Measurements from ENCODE around the gene HAUS7. TPM values are rescaled to one million over a fixed set of nuclear protein-coding genes. Genes with fewer than 3 reads are reported as not detected.

The HAUS7 gene
- total and polyA plus RNA-seq, 2 of the 8 experiments (the other 6 are each of a cell fraction or from before 2014, with no cell fraction given): 45.4 to 54.0 TPM

DNA sequence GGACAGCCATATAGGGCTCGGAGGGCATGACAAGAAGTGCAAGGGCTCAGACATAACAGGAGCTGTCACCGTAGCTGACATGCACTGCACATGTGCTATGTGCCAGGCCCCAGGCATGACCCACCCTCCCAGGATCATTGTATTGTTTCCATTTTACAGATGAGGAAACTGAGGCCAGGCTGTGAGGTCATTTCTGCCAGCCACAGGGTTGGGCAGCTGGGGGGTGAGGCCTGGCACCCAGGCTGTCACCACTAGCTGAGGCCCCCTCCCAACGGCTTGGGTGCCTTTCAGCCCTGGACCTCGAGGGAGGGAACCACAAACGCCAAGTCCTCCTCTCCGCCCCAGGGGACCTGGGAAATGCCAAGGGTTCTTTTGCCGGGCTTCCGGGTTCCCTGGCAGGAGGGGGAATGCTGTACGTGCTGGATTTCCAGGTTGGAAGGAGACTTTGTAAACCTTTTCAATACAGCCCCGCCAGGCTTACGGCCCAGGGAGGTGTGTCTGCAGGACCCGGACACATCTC lies 37.2 kb downstream of the HAUS7 start:
- no peak overlapping the region for H3K23ac ChIP-seq (ENCODE audit: insufficient read length)
- no peak overlapping the region for H2AFZ ChIP-seq (ENCODE audit: low read length)
- H2BK20ac ChIP-seq (ENCODE audit: low read length): no peak overlapping the region
- 95% methylated on average over 4 of the region's 12 CpGs; no CpG with 5 or more reads in 1 of the 2 experiments for WGBS, 2 experiments (ENCODE audit: extremely low coverage in 1 of 2, insufficient coverage in 1 of 2, insufficient read length in 1 of 2, insufficient replicate concordance in 2 of 2, low coverage in 1 of 2, low lambda C conversion rate in 2 of 2, missing lambda C conversion rate in 1 of 2)
- H2BK15ac ChIP-seq (ENCODE audit: low read length): no peak overlapping the region
- no peak overlapping the region for H2BK12ac ChIP-seq (ENCODE audit: low read depth, low read length)
- H2BK120ac ChIP-seq (replicated peaks; ENCODE audit: low read depth, low read length): no peak overlapping the region
- no peak overlapping the region for H3K4me2 ChIP-seq (ENCODE audit: insufficient read depth in 1 of 2, low read depth in 2 of 2, low read length in 2 of 2)
- H3K79me2 ChIP-seq (ENCODE audit: control insufficient read depth in 1 of 2, insufficient read depth in 2 of 2, low read length in 2 of 2): no peaks in the 10 kb centered on the region
- H4K5ac ChIP-seq (ENCODE audit: insufficient read length, low read depth, low read length): no peak overlapping the region
- no peaks in the 10 kb centered on the region for H3K23me2 ChIP-seq (ENCODE audit: low read depth, low read length)
- no peak overlapping the region for H4K8ac ChIP-seq (ENCODE audit: extremely low read depth, insufficient read depth, low read length)
- H4K20me1 ChIP-seq (replicated peaks in 1 of 2; ENCODE audit: control insufficient read depth in 1 of 2, insufficient read depth in 2 of 2, low read length in 2 of 2): no peaks in the 10 kb centered on the region
- no peak overlapping the region for H3K14ac ChIP-seq (ENCODE audit: insufficient read length)
- H3K56ac ChIP-seq (replicated peaks; ENCODE audit: insufficient read length, low read depth, low read length): no peak overlapping the region
- H3K9me3 ChIP-seq (ENCODE audit: insufficient read depth in 2 of 2, low read depth in 1 of 2, low read length in 1 of 2): no peaks in the 10 kb centered on the region
- FAIRE-seq: no peak
- no peak overlapping the region for H3K4me3 ChIP-seq (ENCODE audit: extremely low read depth in 1 of 4, insufficient read depth in 2 of 4, low read depth in 3 of 4, low read length in 4 of 4)
- no peaks in the 10 kb centered on the region for H3K79me1 ChIP-seq (ENCODE audit: low read depth, low read length)
- no peaks in the 10 kb centered on the region for H3K4me1 ChIP-seq (replicated peaks in 1 of 4; ENCODE audit: control insufficient read depth in 3 of 4, insufficient read depth in 4 of 4, low read length in 3 of 4)
- H2BK5ac ChIP-seq (ENCODE audit: low read depth, low read length): no peak overlapping the region
- no peak overlapping the region for H2AK5ac ChIP-seq (ENCODE audit: low read depth, low read length)
- H3K4ac ChIP-seq (replicated peaks; ENCODE audit: insufficient read length, low read depth, low read length): no peak overlapping the region
- no peaks in the 10 kb centered on the region for H3K27me3 ChIP-seq (replicated peaks in 1 of 4; ENCODE audit: control insufficient read depth in 3 of 4, extremely low read depth in 1 of 4, insufficient read depth in 3 of 4, low read length in 3 of 4)
- no peak for DNase-seq (ENCODE audit: low read depth in 1 of 2, low spot score in 2 of 2)
- no peak overlapping the region for H3K27ac ChIP-seq (ENCODE audit: low read depth, low read length)
- H3K9ac ChIP-seq (replicated peaks in 1 of 4; ENCODE audit: extremely low read depth in 1 of 4, low read depth in 3 of 4, low read length in 3 of 4): no peak overlapping the region
- H4K91ac ChIP-seq (replicated peaks; ENCODE audit: insufficient read length, low read length): no peak overlapping the region
- H3K18ac ChIP-seq (ENCODE audit: extremely low read depth, low read length): no peak overlapping the region
- ChIA-PET CTCF (ENCODE audit: partially characterized antibody) (interaction anchor here (0.9 kb wide), 1 partner anchor 62 kb away, joined by 3 read pairs; no protein-coding TSS in a partner anchor), POLR2A (ENCODE audit: partially characterized antibody) (interaction anchor here (2.0 kb wide), 1 partner anchor 11 kb away, joined by 6 read pairs; no protein-coding TSS in a partner anchor)
- no peaks in the 10 kb centered on the region for H3K36me3 ChIP-seq (ENCODE audit: control insufficient read depth in 2 of 4, insufficient read depth in 4 of 4, low read length in 3 of 4)
- no peak for TF ChIP-seq CTCF (IDR thresholded peaks at IDR 0.05; ENCODE audit: control extremely low read depth in 1 of 3, insufficient read depth in 1 of 3, low read depth in 1 of 3, low read length in 3 of 3)
- no peak for TF ChIP-seq RFX5 (IDR thresholded peaks at IDR 0.05; ENCODE audit: borderline replicate concordance, low read depth, low read length)
- TF ChIP-seq BRCA1 (IDR thresholded peaks at IDR 0.05; ENCODE audit: low read depth, low read length): no peak
- no peak for TF ChIP-seq TBP (IDR thresholded peaks at IDR 0.05; ENCODE audit: low read depth, low read length)
- TF ChIP-seq POU5F1 (IDR thresholded peaks at IDR 0.05; ENCODE audit: low read depth, low read length): no peak
- TF ChIP-seq RNF2 (IDR thresholded peaks at IDR 0.05; ENCODE audit: borderline replicate concordance, low read depth, low read length, missing control alignments, poor library complexity, severe bottlenecking): no peak
- no peak for TF ChIP-seq SIRT6 (IDR thresholded peaks at IDR 0.05; ENCODE audit: low read length)
- TF ChIP-seq TEAD4 (IDR thresholded peaks at IDR 0.05; ENCODE audit: low read depth, low read length): no peak
- no peak for TF ChIP-seq TCF12 (IDR thresholded peaks at IDR 0.05; ENCODE audit: low read depth, low read length)
- no peak for TF ChIP-seq BCL11A (IDR thresholded peaks at IDR 0.05; ENCODE audit: low read depth in 2 of 2, low read length in 2 of 2)
- no peak for TF ChIP-seq FOSL1 (IDR thresholded peaks at IDR 0.05; ENCODE audit: insufficient read depth, low read depth, low read length)
